ENCODE data around the gene MPPED2.
"Not testable (repeated sequence)": the region's sequence is repeated elsewhere in the genome, so short reads cannot be mapped to it uniquely, and the experiment has no call there.

Gene MPPED2

GRCh38 chr11:30578406-30578805 is 7.7 kb downstream of the MPPED2 start:
- DNase-seq (ENCODE audit: low read depth in 2 of 2): no peak

GRCh38 chr11:30573951-30574350 is 12.2 kb downstream of the MPPED2 start:
- no peak for DNase-seq (ENCODE audit: low read depth in 2 of 2)

DNA sequence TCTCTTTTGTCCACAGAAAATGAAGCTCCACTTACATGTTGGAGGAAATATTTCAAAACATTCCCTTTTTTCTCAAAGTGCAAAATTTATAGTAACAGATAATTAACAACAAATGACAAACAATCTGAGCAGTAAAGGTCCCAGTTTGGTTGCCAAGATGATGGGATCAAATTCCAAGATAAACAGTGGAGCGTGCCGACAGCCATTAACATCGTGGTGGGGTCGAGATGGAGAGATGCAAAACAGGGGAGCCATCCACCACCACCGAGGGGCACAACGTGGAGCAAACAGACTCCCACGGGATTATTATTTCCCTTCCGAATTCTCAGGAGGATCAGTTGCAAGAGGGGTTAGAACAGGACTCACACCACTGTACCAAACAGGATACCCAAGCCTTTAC is 17.2 kb downstream of the MPPED2 start:
- DNase-seq (ENCODE audit: low read depth in 2 of 2): no peak

GRCh38 chr11:30567644-30568043 is 18.5 kb downstream of the MPPED2 start:
- no peak for DNase-seq (ENCODE audit: low read depth in 2 of 2)

DNA sequence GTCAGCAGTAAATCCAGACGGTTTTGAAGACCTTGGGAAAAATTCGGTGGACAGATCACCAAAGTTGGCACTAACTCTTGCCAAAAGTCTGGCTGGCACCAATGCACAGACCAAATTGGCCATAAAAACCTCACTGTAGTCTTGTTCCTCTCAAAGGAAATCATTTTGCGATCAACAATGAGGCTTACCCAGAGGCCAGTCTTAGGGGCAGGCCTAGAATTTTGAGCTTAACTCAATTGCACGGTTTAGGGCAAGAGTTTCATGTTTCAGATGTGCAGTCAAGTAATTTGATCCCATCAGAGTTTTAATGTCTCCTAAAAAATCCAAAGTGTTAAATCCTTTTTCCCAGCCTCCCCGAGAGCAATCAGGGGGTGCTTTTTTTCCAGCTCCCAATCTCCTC is 19.0 kb downstream of the MPPED2 start:
- DNase-seq (ENCODE audit: low read depth in 2 of 2): no peak

GRCh38 chr11:30566482-30566881 is 19.7 kb downstream of the MPPED2 start:
- no peak for DNase-seq (ENCODE audit: low read depth in 2 of 2)

- DNase-seq (ENCODE audit: low read depth in 2 of 2): no peak
Observed at GRCh38 chr11:30565027-30565426, 21.1 kb downstream of the MPPED2 start.

DNA sequence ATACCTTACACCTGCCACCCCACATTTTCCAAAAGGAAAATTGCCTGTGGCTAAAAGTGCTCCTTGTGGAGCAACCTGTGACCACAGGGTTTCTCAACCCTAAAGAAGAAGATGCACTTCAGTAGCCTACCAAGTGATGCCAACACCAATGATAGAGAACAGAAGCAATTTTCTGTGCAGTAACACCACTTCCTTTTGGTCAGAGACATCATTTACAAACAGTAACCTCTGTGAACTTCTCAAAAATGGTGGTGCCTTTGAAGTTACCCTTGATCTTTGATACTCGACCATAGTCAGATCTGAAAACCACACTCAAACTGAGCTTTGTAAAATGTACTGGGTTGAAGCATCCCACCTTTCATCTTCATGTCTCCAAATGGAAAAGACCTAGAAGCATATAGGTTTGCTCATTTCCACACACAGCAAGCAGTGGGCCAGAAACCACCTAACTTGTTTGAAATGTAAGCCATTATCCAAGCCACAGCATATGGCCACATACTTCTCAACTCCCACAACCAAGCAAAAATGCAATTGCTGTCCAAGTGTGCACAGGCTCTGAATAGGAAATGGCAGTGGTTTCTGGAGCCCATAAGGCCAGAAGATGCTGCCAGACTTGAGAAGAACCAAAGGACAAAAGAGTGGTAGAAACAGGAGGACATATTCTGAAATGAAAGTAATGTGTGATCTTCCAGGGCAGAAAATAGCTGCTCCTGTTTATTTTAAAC is 24.3 kb downstream of the MPPED2 start:
- no peak for DNase-seq (ENCODE audit: low read depth in 2 of 2)

- DNase-seq (ENCODE audit: low read depth in 2 of 2): no peak
Observed at GRCh38 chr11:30560206-30561106, 25.7 kb downstream of the MPPED2 start.

- DNase-seq (ENCODE audit: low read depth in 2 of 2): no peak
Observed at GRCh38 chr11:30559004-30559403, 27.1 kb downstream of the MPPED2 start.

DNA sequence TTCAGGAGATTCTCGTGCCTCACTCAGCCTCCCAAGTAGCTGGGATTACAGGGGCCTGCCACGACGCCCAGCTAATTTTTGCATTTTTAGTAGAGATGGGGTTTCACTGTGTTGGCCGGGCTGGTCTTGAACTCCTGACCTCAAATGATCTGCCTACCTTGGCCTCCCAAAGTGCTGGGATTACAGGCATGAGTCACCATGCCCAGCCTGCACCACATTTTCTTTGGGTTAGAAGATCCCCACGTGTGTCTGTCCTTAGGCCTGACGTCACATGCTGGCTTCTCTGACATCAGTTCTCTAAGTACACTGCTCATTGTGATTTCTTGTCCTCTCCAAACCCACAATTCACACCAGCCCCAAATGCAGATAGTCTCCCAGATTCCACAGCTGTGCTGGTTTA is 31.6 kb downstream of the MPPED2 start:
- not testable (repeated sequence) for DNase-seq (ENCODE audit: low read depth in 2 of 2)

- no peak for DNase-seq (ENCODE audit: low read depth in 2 of 2)
Observed at GRCh38 chr11:30553521-30554110, 32.5 kb downstream of the MPPED2 start.

GRCh38 chr11:30552839-30553238 is 33.3 kb downstream of the MPPED2 start:
- DNase-seq (ENCODE audit: low read depth in 2 of 2): no peak

- DNase-seq (ENCODE audit: low read depth in 2 of 2): no peak
Observed at GRCh38 chr11:30550022-30550542, 36.1 kb downstream of the MPPED2 start.

- DNase-seq (ENCODE audit: low read depth in 2 of 2): no peak
Observed at GRCh38 chr11:30549565-30549964, 36.6 kb downstream of the MPPED2 start.

DNA sequence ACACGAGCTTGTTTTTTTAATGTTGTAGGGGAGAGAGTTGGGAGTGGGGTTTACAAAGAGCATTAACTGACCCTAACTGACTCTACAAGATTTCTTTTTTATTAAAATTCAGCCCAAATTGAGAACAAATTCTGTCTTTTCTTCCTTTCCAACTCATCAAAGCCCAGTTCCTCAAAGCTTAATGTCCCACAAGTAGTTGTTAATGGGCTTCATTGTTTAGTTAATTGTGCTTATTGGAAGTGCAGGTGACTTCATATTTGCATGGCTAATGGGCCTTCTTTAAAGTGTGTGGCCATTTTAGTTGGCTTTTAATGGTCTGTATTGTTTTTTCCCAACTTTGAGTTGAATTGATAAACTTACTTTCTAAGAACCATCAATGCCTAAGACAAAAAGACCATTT is 39.8 kb downstream of the MPPED2 start:
- DNase-seq (ENCODE audit: low read depth in 2 of 2): no peak

DNA sequence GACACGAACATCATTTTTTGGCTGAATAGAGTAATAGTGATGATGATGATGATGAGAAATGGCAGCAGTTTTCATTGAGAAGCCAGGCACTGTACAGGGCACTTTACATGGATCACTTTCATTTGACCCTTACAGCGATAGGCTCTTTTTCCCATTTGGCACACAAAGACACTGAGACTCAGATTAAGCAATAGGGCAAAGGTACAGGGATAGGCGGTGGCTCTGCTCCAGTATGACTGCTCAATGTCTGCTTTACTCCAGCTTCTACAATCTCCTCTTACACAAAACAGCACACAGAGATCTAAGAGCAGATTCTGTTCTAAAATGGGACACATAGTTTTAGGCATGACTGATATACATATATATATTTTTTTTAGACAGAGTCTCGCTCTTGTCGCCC is 40.6 kb downstream of the MPPED2 start:
- DNase-seq (ENCODE audit: low read depth in 2 of 2): no peak

DNA sequence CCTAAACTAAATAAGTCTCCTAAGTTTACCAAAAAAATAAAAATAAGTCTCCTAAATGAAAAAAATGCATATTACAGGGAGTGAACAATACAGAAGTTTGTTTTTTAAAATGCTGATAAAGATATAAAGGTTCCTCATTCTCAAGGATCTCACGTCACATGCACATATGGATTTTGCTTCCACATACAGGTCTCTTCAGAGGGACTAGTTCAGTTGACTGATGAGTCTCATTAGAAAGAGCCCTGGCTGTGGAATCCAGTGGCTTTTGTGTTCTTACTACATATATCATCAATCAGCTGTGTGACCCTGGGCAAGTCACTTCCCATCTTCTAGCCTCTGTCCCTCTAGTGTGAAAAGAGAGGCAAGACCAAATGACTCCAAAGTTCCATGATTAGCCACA is 43.1 kb downstream of the MPPED2 start:
- no peak for DNase-seq (ENCODE audit: low read depth in 2 of 2)

- DNase-seq (ENCODE audit: low read depth in 2 of 2): no peak
Observed at GRCh38 chr11:30540781-30541180, 45.4 kb downstream of the MPPED2 start.

DNA sequence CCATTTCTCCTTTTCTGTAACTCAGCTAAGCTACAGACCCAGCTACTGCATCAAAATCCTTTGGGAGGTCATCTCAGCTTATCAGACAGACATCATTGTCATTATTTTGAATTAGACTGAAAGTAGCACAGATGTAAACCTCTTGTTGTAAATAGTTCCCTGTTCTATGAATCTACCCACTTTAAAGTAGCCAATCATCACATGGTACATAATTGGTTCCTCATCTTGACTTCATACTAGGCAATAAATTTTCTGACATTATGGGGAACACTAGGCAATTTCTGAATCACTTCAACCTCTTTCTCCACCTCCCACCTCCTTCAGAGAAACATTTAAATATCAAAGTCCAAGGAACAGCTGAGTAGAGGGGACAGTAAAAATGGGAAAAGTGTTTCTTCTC is 47.9 kb downstream of the MPPED2 start:
- DNase-seq (ENCODE audit: low read depth in 2 of 2): no peak

- no peak for DNase-seq (ENCODE audit: low read depth in 2 of 2)
Observed at GRCh38 chr11:30535818-30536217, 50.3 kb downstream of the MPPED2 start.

DNA sequence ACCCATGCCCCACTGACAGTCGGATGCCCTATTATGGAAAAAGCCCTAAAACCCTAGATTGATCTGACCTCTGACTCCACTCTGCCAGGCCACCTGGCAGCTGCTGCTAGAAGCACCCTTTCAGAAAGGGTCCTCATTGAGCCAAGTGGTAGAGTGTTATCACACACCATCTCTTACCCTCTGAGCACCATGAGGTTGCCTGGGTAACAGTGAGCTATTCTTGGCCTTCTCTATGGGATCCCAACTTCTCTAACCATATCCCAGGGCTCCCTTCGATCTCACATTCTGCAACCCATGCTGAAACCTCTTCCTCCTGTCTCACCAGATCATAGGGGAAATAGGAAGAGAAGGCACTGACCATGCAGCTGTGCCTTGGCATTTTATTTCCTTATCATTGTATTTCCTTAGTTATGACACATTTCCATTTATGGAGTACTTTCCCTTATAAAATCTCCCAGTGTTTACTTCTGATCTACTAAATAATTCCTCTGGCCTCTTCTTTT is 52.7 kb downstream of the MPPED2 start:
- DNase-seq (ENCODE audit: low read depth in 2 of 2): no peak
